ENCODE results near the gene FCHSD2.
"Not testable (repeated sequence)": the region's sequence is repeated elsewhere in the genome, so short reads cannot be mapped to it uniquely, and the experiment has no call there.

Gene FCHSD2

DNA sequence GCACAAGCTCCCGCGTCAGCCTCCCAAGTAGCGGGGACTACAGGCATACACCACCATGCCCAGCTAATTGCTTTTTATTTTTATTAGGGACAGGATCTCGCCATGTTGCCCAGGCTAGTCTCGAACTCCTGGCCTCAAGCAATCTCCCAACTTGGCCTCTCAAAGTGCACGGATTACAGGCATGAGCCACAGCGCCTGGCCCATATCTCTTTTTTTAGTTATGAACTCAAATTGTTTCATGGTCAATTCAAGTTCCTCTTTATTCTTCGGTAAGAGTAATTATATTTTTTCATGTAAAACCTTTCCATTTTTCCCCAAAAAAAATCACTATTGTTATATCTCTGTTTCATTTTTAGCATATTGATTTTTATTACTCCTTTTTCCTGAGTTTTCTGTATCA lies 25.5 kb downstream of the FCHSD2 start:
- DNase-seq: no peak

DNA sequence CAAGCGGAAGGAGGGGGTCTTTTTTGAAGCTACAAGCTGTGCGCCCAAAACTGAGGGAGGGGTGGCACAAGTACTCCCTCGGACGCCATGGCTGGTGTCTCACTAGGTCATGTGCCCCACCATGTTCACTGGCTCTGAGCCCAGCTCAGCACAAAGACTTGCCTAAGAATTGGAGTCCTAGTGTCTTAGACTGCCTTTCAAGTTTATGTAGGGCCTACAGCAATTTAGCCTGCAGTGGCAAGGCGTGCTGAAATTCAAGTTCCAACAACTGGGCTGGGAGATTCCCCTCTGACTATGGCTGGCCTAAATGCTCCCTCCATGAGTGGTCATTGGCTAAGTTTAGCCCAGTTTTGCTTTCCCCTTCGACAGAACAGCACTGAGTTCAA lies 27.3 kb downstream of the FCHSD2 start:
- no peak for DNase-seq

DNA sequence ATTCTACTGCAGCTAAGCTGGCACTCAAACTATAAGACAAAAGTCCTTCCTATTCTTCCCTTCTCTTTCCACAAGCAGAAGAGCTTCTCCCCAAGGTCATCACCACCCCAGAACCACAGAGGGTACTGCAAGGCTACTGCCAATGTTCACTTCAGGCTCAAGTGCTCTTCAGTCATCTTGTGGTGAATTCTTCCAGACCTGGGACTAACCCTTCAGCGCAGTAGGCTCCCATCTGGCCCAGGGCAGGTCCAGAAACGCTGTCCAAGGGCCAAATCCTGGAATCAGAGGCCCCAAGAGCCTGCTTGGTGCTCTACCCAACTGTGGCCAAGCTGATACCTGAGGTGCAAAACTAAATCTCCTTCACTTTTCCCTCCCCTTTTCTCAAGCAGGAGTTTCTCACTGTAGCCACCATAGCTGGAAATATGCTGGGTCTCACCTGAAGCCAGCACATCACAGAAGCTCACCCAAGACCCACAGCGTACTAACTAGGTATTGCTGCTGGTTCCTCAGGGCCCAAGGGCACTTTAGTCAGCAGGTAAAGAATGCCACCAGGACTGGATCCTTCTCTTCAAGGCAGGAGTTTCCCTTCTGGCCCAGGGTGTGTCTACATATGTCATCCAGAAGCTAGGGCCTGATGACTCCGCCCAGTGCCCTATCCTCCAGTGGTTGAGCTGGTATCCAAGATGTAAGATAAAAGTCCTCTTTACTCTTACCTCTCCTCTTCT lies 27.8 kb downstream of the FCHSD2 start:
- no peak for DNase-seq

DNA sequence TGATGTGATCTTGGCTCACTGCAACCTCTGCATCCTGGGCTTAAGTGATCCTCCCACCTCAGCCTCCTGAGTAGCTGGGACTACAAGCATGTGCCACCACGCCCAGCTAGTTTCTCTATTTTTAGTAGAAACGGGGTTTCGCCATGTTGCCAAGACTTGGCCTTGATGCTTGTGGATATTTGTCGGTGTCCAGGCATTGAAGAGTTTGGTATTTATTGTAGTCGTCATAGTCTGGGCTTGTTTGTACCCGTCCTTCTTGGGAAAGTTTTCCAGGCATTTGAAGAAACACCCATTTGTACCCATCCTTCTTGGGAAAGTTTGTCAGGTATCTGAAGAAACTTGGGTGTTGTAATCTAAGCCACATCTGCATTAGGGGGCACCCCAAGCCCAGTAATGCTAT lies 28.7 kb downstream of the FCHSD2 start:
- DNase-seq: no peak

DNA sequence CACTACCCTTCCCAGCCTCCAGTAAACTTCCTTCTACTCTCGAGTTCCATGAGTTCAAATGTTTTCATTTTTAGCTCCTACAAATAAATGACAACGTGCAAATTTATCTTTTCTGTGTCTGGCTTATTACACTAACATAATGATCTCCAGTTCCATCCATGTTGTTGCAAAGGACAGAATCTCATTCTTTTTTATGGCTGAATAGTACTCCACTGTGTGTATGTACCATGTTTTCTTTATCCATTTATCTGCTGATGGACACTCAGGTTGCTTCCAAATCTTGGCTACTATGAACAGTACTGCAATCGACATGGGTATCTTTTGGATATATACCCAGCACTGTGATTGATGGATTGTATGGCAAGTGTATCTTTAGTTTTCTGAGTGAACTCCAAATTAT lies 34.5 kb downstream of the FCHSD2 start:
- no peak for DNase-seq

DNA sequence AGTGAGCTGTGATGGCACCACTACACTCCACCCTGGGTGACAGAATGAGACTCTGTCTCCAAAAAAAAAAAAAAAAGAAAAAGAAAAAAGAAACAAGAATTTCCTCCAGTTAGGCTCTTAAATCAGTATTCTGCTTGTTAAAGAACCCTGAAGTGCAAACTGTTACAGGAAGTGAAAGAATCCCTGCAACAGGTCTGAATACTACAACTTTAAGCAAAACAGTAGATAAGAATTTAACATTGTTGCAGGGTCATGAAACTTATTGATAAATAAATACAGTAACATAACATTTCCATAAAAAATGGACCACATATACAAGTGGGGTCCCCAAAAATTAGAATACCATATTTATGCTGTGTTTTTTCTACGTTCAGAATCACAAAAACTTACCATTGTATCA lies 35.8 kb downstream of the FCHSD2 start:
- no peak for DNase-seq

DNA sequence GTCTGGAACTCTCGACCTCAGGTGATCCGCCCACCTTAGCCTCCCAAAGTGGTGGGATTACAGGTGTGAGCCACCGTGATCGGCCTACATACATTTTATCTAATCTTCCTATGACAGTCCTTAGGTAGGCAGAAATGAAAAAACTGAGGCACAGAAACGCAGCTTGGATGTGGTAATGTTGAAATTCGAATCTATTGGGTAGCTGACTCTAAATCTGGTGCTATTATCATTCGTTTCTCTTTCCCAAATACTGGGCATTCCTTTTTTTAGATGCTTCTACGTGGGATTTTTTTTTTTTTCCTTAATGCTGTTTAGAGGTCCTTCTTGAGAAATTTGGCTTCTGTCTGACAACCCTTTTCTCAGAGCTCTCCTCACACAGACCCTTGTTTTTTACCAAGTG lies 41.5 kb downstream of the FCHSD2 start:
- DNase-seq: no peak

DNA sequence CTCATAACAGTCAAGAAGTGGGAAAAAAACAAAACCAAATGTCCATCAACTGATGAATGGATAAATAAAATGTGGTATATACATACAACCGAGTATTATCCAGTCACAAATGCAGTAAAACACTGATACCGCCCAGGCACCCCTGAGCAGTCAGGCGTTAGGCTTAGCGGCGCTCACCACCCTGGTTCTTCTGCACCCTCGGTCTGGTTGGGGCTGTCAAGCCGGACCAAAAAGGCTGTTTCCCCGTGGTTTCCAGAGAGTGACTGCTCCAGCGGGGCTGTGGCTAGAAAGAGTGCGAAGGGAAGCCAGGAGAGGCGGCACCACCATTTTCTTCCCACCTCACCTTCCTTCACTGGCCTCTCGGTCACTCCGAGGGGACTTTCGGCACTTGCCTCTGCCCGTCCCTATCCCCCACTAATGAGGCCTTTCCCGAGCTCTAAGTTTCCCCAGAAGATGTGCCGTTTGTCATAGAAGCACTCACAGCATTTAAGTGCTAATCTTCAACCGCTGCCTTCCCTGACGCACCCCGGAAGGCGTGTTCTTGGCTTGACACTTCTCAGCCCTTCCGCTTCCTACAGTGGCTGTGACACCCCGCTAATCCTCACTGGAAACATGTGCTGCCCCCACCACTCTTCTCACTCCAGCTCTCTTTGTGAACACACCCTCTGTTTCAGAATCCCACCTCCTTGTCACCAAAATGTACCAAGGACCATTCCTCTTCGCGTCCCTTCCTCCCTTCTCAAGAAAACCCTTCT lies 42.4 kb downstream of the FCHSD2 start:
- no peak for DNase-seq

DNA sequence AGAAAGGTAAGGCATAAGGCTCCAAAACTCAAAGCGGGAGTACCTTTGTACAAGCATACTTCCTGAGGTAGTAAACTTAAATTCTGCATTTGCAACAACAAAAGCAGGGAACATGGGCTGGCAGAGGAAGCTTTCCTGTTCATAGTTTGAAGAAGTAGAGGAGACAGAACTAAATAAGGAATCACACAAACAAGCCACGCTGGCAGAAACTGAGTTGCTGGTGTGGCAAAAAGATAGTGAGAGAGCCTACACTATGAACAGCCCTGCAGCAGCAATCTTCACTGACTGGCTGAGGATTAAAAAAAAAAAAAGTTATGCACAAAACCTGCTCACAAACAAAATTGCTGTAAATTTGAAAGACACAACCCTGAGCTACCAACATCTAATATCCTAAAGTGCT lies 46.5 kb downstream of the FCHSD2 start:
- DNase-seq: no peak

DNA sequence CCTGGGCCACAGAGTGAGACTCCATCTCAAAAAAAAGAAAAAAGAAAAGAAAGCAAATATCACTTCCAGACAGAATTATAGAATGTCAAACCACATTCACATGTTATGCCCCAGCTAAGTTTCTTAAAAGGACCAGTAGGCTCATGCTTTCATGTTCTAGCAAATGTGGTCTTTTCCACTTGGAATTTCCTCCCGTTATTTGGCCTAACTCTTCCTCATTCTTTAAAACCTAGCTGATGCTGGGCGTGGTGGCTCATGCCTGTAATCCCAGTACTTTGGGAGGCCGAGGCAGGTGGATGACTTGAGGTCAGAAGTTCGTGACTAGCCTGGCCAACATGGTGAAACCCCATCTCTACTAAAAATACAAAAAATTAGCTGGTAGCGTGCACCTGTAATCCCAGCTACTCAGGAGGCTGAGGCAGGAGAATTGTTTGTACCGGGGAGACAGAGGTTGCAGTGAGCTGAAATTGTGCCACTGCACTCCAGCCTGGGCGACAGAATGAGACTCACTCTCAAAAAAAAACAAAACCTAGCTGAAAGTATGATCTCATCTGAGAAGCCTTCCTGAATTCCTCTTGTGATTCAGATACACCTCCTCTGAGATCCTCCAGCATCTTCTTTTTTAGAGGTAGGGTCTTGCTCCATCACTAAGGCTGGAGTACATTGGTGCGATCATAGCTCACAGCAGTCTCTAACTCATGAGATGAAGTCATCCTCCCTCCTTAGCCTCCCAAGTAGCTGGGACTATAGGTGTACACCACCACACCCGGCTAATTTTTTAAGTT lies 50.4 kb downstream of the FCHSD2 start:
- DNase-seq: no peak

DNA sequence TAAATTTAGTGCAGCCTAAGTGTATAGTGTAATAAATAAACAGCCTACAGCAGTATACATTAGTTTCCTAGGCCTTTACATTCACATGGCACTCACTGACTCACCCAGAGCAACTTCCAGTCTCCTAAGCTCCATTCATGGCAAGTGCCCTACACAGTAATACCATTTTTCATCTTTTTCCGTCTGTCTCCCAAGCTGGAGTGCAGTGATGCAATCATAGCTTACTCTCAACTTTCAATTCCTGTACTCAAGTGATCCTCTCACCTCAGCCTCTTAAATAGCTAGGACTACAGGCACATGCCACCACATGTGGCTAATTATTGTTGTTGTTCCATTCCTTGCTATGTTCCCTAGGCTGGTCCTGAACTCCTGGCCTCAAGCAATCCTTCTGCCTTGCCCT lies 54.4 kb downstream of the FCHSD2 start:
- DNase-seq: no peak

DNA sequence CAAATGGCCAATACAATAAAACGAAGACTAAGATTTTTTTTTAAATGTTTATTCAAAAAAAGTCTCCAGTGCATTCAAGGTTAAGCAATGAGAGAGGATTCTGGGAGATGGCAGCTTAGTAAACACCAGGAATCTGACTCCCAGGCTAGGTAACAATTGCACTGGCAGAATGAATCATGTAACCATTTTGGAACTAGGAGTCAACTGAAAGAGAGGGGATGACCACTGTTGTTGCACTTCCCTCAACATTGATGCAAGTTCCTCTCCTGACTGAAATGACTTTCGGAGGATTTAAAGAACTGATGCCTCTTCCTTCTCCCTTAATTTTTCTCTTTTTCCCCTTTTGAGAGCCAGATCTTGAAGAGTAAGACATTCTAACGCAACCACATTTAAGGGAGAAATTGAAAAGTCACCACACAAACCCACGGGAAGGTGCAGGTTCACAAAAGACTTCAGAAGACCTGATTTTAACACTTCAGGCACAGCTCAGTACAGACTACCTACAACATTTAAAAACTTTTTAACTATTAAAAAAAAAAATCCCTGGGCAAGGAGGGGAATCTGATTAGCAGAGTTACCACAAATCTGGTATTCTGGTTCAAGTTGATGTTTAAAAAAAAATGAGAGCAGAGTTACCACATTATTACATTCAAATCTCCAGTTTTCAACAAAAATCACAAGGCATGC lies 56.8 kb downstream of the FCHSD2 start:
- no peak for DNase-seq

DNA sequence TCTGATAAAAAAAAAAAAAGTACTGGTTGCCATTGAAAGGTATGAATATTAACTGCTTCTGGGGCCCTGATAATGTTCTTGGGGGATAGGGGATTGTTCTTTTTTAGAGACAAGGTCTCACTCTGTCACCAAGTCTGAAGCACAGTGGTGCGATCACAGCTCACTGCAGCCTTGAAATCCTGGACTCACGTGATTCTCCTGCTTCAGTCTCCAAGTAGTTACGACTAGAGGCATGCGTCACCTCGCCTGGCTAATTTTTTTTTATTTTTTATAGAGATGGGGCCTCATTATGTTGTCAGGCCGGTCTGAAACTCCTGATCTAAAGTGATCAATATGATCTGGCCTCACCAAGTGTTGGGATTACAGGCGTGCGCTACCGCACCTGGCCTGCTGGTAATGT lies 63.5 kb downstream of the FCHSD2 start:
- no peak for DNase-seq

DNA sequence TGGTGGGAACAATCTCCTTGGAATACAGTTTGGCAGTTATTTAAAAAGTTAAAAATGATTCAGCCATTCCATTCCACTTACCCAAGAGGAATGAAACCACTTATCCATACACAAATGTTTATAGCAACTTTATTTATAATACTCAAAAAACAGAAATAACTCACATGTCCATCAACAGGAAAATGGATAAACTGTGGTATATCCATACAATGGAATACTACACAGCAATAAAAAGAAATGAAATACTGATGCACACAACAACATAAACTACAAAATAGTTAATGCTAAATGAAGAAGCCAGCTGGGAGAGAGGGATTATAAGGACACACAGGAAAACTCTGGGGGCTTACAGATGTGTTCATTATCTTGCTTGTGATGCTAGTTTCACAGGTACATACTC lies 64.7 kb downstream of the FCHSD2 start:
- DNase-seq: no peak

DNA sequence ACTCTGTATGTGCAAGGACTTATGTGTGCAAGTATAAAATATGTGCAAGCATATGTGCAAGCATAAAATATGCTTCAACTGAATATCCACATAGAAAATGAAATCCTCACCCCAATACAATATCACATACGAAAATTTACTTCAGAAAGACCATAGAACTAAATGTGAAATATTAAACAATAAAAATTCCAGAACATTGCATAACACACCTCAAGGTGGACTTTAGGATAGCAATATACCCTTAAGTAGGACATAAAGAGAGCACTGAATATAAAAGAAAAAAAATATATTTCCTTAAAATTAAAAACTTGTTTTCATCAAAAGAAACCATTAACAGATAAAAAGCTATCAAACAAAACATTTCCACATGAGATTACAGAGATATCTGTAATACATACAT lies 67.8 kb downstream of the FCHSD2 start:
- DNase-seq: no peak

DNA sequence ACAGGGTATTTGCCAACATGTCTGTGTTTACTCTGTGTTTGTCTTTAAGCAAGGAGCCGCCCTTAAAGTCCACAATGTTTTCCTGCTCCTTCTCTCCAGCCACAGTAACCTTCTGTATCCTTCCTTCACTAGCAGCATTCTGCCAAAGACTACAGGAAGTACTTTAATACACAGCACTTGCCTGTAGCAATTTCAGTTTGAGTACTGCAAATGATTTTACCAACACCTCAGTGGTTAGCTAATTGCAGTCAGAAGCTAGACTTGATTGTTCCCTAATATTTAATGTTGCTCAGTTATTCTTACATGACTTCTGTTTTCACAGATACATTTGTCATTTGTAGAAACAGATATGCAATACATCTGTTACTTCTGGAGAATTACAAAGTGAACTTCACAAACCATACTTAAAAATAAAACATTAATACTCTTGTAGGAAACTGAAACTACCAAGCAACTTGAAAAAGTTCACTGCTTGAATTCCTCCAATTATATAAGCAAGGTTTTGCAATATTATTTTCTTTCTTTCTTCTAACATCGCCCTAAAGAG lies 69.1 kb downstream of the FCHSD2 start:
- no peak for DNase-seq

DNA sequence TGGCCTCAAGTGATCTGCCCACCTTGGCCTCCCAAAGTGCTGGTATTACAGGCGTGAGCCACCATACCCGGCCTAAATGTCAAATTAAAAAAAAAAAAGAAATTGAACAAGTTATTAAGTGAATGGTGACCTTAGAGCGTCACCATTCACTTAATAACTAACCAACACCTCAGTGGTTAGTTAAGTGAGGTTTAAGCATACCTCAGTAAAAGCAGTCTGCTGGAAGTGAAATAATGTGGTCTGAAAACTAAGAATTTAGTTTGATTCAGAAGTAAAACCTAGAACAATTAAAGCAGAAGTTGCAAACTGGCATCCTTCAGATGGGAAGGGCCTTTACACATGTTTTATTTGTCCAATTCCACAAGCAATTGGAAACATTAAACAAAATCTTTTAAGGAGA lies 71.5 kb downstream of the FCHSD2 start:
- no peak for DNase-seq

DNA sequence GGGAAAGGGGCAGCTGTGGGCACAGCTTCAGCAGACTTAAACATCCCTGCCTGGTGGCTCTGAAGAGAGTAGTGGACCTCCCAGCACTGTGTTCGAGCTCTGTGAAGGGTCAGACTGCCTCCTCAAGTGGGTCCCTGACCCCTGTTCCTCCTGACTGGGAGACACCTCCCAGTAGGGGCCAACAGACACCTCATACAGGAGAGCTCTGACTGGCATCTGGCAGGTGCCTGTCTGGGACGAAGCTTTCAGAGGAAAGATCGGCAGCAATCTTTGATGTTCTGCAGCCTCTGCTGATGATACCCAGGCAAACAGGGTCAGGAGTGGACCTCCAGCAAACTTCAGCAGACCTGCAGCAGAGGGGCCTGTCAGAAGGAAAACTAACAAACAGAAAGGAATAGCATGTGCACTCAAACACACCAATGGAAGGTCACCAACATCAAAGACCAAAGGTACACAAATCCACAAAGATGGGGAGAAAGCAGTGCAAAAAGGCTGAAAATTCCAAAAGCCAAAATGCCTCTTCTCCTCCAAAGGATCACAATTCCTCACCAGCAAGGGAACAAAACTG lies 80.2 kb downstream of the FCHSD2 start:
- not testable (repeated sequence) for DNase-seq

DNA sequence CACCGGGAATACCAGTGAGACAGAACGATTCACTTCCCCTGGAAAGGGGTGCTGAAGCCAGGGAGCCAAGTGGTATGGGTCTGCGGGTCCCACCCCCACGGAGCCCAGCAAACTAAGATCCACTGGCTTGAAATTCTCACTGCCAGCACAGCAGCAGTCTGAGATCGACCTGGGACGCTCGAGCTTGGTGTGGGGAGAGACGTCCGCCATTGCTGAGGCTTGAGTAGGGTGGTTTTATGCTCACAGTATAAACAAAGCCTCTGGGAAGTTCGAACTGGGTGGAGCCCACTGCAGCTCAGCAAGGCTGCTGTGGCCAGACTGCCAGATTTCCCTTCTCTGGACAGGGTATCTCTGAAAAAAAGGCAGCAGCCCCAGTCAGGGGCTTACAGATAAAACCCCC lies 80.7 kb downstream of the FCHSD2 start:
- DNase-seq: not testable (repeated sequence)

DNA sequence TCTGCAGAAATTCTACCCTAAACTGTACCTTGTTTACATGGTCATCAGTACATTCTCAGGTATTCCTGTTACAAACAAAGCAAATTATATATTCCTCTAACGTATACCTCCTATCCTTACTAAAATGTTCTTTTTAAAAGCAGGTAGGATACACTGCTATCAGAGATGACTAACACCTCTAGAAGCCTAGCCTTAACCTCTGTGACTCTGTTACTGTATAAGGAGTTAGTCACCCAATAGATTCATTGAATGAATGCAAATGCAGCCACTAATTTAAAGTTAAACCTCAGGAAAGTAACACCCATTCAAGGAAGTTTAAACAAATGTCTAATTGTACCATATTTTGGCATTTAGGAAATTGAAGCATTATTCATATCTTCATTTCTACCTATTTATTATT lies 82.2 kb downstream of the FCHSD2 start:
- DNase-seq: no peak

DNA sequence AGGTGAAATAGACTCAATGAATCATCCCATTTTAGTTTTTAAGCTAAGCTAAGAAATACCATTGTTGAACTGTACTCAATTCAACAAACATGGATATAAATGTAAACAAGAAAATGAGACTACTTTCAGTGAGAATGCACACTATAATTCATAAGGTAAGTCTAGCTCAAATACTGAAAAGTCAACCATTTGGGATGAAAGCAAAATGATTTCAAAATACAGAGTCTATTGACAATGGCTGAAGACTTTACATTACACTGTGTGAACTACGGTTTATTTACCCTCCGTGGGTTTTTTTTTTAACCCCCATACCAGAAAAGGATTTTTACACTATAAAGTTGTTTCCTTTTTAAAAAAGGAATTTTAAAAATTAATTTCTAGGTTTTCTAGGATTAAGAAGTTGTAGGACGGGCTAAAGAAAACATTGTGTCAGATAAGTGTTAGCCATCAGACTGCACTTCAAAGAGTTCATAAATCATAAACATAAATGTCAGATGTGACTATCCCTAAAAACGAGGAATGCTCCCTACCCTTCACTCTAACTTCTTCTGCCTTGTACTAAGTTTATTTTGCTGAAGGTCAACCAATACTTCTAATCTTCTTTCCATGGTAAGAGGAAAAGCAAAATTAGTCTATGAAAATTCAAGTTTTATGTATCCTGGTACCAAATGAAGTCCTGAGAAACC lies 83.0 kb downstream of the FCHSD2 start:
- DNase-seq: no peak
